ENCODE data around the gene RAPGEF1. TPM values are rescaled to one million over a fixed set of nuclear protein-coding genes. Genes with fewer than 3 reads are reported as not detected.

Gene RAPGEF1
- total and polyA plus RNA-seq, 2 of the 13 experiments (the other 11 are each of a cell fraction or from before 2014, with no cell fraction given): 21.2 to 38.9 TPM

DNA sequence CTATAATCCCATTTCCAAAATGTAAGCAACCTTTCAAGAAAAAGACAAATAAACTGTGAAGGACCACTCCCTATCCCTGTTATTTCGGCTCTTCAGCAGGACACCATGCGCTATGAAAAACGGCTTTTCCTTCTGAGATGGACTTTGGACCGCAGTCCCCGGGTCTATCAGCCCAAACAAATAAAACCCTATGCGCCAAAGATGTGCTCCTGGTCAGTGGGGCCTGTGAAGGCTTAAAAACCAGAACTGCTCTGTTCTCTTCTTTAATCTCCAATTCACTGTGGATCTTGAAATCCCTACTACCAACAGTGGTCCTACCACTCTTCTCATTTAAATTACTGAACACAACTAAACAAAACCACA lies 33.3 kb downstream of the RAPGEF1 start (continued):
- TF ChIP-seq, protein P1, sequence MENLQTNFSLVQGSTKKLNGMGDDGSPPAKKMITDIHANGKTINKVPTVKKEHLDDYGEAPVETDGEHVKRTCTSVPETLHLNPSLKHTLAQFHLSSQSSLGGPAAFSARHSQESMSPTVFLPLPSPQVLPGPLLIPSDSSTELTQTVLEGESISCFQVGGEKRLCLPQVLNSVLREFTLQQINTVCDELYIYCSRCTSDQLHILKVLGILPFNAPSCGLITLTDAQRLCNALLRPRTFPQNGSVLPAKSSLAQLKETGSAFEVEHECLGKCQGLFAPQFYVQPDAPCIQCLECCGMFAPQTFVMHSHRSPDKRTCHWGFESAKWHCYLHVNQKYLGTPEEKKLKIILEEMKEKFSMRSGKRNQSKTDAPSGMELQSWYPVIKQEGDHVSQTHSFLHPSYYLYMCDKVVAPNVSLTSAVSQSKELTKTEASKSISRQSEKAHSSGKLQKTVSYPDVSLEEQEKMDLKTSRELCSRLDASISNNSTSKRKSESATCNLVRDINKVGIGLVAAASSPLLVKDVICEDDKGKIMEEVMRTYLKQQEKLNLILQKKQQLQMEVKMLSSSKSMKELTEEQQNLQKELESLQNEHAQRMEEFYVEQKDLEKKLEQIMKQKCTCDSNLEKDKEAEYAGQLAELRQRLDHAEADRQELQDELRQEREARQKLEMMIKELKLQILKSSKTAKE (CRISPR knock-in tag; IDR thresholded peaks at IDR 0.05; ENCODE audit: borderline replicate concordance): no peak
- TF ChIP-seq HOXD1 (CRISPR knock-in tag; IDR thresholded peaks at IDR 0.05) (no peak), HDAC2 (CRISPR knock-in tag; IDR thresholded peaks at IDR 0.05) (0 out of 2 replicates have a peak, but pooled peaks have one; percentile 7), ZNF577 (CRISPR knock-in tag; IDR thresholded peaks at IDR 0.05; ENCODE audit: borderline replicate concordance, low read depth) (no peak), HNF4G (IDR thresholded peaks at IDR 0.05; ENCODE audit: borderline replicate concordance, low read depth, low read length) (peak; percentile 67; the same call in 1 of the 2 replicates), HNF4G (CRISPR knock-in tag; IDR thresholded peaks at IDR 0.05; ENCODE audit: borderline replicate concordance, low read depth) (peak; percentile 32; the same call in 1 of the 2 replicates), ZKSCAN5 (CRISPR knock-in tag; IDR thresholded peaks at IDR 0.05) (no peak), ZNF709 (CRISPR knock-in tag; IDR thresholded peaks at IDR 0.05) (no peak), ZNF543 (CRISPR knock-in tag; IDR thresholded peaks at IDR 0.05) (no peak), SIN3B (IDR thresholded peaks at IDR 0.05; ENCODE audit: low read length) (no peak), ZSCAN29 (CRISPR knock-in tag; conservative IDR thresholded peaks at IDR 0.05) (no peak), TBX3 (IDR thresholded peaks at IDR 0.05; ENCODE audit: borderline replicate concordance) (no peak), ZNF564 (CRISPR knock-in tag; IDR thresholded peaks at IDR 0.05) (no peak)
- TF ChIP-seq, protein P2, sequence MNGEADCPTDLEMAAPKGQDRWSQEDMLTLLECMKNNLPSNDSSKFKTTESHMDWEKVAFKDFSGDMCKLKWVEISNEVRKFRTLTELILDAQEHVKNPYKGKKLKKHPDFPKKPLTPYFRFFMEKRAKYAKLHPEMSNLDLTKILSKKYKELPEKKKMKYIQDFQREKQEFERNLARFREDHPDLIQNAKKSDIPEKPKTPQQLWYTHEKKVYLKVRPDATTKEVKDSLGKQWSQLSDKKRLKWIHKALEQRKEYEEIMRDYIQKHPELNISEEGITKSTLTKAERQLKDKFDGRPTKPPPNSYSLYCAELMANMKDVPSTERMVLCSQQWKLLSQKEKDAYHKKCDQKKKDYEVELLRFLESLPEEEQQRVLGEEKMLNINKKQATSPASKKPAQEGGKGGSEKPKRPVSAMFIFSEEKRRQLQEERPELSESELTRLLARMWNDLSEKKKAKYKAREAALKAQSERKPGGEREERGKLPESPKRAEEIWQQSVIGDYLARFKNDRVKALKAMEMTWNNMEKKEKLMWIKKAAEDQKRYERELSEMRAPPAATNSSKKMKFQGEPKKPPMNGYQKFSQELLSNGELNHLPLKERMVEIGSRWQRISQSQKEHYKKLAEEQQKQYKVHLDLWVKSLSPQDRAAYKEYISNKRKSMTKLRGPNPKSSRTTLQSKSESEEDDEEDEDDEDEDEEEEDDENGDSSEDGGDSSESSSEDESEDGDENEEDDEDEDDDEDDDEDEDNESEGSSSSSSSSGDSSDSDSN (CRISPR knock-in tag; IDR thresholded peaks at IDR 0.05): no peak
- TF ChIP-seq, protein P3, sequence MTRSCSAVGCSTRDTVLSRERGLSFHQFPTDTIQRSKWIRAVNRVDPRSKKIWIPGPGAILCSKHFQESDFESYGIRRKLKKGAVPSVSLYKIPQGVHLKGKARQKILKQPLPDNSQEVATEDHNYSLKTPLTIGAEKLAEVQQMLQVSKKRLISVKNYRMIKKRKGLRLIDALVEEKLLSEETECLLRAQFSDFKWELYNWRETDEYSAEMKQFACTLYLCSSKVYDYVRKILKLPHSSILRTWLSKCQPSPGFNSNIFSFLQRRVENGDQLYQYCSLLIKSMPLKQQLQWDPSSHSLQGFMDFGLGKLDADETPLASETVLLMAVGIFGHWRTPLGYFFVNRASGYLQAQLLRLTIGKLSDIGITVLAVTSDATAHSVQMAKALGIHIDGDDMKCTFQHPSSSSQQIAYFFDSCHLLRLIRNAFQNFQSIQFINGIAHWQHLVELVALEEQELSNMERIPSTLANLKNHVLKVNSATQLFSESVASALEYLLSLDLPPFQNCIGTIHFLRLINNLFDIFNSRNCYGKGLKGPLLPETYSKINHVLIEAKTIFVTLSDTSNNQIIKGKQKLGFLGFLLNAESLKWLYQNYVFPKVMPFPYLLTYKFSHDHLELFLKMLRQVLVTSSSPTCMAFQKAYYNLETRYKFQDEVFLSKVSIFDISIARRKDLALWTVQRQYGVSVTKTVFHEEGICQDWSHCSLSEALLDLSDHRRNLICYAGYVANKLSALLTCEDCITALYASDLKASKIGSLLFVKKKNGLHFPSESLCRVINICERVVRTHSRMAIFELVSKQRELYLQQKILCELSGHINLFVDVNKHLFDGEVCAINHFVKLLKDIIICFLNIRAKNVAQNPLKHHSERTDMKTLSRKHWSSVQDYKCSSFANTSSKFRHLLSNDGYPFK (CRISPR knock-in tag; IDR thresholded peaks at IDR 0.05; ENCODE audit: borderline replicate concordance): no peak
- TF ChIP-seq, protein P4, sequence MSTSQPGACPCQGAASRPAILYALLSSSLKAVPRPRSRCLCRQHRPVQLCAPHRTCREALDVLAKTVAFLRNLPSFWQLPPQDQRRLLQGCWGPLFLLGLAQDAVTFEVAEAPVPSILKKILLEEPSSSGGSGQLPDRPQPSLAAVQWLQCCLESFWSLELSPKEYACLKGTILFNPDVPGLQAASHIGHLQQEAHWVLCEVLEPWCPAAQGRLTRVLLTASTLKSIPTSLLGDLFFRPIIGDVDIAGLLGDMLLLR (CRISPR knock-in tag; IDR thresholded peaks at IDR 0.05): no peak
- TF ChIP-seq, protein P5, sequence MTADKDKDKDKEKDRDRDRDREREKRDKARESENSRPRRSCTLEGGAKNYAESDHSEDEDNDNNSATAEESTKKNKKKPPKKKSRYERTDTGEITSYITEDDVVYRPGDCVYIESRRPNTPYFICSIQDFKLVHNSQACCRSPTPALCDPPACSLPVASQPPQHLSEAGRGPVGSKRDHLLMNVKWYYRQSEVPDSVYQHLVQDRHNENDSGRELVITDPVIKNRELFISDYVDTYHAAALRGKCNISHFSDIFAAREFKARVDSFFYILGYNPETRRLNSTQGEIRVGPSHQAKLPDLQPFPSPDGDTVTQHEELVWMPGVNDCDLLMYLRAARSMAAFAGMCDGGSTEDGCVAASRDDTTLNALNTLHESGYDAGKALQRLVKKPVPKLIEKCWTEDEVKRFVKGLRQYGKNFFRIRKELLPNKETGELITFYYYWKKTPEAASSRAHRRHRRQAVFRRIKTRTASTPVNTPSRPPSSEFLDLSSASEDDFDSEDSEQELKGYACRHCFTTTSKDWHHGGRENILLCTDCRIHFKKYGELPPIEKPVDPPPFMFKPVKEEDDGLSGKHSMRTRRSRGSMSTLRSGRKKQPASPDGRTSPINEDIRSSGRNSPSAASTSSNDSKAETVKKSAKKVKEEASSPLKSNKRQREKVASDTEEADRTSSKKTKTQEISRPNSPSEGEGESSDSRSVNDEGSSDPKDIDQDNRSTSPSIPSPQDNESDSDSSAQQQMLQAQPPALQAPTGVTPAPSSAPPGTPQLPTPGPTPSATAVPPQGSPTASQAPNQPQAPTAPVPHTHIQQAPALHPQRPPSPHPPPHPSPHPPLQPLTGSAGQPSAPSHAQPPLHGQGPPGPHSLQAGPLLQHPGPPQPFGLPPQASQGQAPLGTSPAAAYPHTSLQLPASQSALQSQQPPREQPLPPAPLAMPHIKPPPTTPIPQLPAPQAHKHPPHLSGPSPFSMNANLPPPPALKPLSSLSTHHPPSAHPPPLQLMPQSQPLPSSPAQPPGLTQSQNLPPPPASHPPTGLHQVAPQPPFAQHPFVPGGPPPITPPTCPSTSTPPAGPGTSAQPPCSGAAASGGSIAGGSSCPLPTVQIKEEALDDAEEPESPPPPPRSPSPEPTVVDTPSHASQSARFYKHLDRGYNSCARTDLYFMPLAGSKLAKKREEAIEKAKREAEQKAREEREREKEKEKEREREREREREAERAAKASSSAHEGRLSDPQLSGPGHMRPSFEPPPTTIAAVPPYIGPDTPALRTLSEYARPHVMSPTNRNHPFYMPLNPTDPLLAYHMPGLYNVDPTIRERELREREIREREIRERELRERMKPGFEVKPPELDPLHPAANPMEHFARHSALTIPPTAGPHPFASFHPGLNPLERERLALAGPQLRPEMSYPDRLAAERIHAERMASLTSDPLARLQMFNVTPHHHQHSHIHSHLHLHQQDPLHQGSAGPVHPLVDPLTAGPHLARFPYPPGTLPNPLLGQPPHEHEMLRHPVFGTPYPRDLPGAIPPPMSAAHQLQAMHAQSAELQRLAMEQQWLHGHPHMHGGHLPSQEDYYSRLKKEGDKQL (CRISPR knock-in tag; IDR thresholded peaks at IDR 0.05; ENCODE audit: low read depth): 0 out of 2 replicates have a peak, but pooled peaks have one; percentile 12
